ENCODE results near the gene ALDH16A1. TPM values are rescaled to one million over a fixed set of nuclear protein-coding genes. Genes with fewer than 3 reads are reported as not detected.

ALDH16A1 gene
- polyA plus RNA-seq, 1 donor (not counting 4 experiments of a cell fraction or from before 2014, with no cell fraction given): 7.1 TPM

DNA sequence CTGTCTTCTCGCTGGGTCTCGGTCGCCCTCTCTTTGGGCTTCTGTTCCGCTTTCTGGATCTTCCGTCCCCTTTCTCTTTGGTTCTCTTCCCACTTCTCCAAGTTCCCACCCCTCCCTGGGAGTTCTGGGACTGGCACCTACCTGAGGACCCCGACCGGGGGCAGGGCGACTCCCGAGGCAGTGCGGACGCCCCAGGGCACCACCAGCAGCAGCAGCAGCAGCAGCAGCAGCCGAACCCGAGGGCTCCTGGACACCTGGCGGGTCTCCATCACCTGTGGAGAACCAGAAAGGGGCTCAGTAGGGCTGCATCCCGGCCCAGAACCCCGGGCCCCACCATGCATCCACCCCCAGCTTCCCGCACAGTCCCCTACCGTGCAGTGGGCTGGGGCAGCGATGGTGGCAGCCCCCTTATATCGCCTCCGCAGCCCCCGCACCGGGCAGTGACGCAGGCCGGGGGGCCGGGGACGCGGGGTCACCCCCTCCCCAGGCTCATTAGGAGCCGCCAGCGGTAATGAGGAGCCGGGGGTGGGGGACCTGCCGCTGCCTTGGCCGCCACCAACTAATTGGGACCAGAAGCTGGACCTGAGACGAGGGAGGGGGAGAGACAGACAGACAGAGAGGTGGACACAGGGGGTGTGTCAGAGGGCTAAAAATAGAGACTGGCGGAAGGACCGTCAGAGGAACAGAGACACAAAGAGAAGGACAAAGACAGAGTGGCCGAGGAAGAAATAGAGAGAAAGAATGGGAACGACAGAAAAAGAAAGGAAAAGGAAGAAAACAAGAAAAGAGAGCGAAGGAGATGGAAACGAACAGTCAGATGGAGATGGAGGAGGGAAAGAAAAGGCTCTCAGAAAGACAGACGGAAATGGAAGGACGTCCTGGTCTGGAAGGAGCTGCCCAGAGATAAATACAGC lies 29.7 kb upstream of the ALDH16A1 start, which contains the start of gene PTH2:
Gene PTH2, minus strand, starts transcription at position 371 of the 914 bp plus-strand sequence. Its CDS starts 102 bp downstream, at position 269.
- dilution Hi-C loops (cut with MboI; ENCODE audit: extremely low pct_ligation_motif_present, low sequenced_read_pairs): no loop called here
- DNase-seq (ENCODE audit: low read depth, low spot score) (no peak), FAIRE-seq (no peak)
- no peak within 1 kb of the TSS for H3K4me3 ChIP-seq (ENCODE audit: control insufficient read depth in 2 of 3, extremely low read depth in 1 of 3, insufficient read depth in 2 of 3, low read depth in 1 of 3, low read length in 3 of 3)
- no peaks in the 10 kb centered on the region for H3K9me3 ChIP-seq (ENCODE audit: control insufficient read depth, low read depth, low read length)
- no peaks in the 10 kb centered on the region for H3K9me1 ChIP-seq (ENCODE audit: control insufficient read depth, extremely low read depth, insufficient read depth, low read length)
- H2AFZ ChIP-seq (ENCODE audit: control insufficient read depth, low read length): no peak within 1 kb of the TSS
- no peaks in the 10 kb centered on the region for H4K20me1 ChIP-seq (ENCODE audit: control insufficient read depth, extremely low read depth, insufficient read depth, low read length)
- peak within 1 kb of the TSS; percentile 40 for H3K4me2 ChIP-seq (ENCODE audit: control insufficient read depth, extremely low read depth, insufficient read depth, low read depth, low read length)
- H3K9ac ChIP-seq (ENCODE audit: control insufficient read depth, extremely low read depth, insufficient read depth, low read length): no peak within 1 kb of the TSS
- no peaks in the 10 kb centered on the region for H3K79me2 ChIP-seq (ENCODE audit: control insufficient read depth, insufficient read depth, low read length)
- TF ChIP-seq CTCF (optimal IDR thresholded peaks at IDR 0.05 in 1 of 3, IDR thresholded peaks at IDR 0.05 in 1 of 3, conservative IDR thresholded peaks at IDR 0.05 in 1 of 3; ENCODE audit: extremely low read depth in 1 of 3, insufficient read depth in 2 of 3, low read length in 3 of 3): no peak
- TF ChIP-seq EZH2 (IDR thresholded peaks at IDR 0.05; ENCODE audit: low read length): no peak
- peaks cover 4% of the 10 kb centered on the region for H3K4me1 ChIP-seq (ENCODE audit: control insufficient read depth, extremely low read depth, insufficient read depth, low read length)
- peaks cover 93% of the 10 kb centered on the region for H3K27me3 ChIP-seq (ENCODE audit: control insufficient read depth, extremely low read depth, insufficient read depth, low read length)
- H3K36me3 ChIP-seq (ENCODE audit: control insufficient read depth in 2 of 2, extremely low read depth in 1 of 2, insufficient read depth in 2 of 2, low read length in 2 of 2): no peaks in the 10 kb centered on the region
- no peak within 1 kb of the TSS for H3K27ac ChIP-seq (ENCODE audit: control insufficient read depth, insufficient read depth, low read length)

GRCh38 chr19:49423985-49424303 lies 29.1 kb upstream of the ALDH16A1 start:
- Histone ChIP-seq H3K9me1 (ENCODE audit: control insufficient read depth, extremely low read depth, insufficient read depth, low read length) (no peaks in the 10 kb centered on the region), H3K9ac (ENCODE audit: control insufficient read depth, extremely low read depth, insufficient read depth, low read length) (no peak overlapping the region), H3K4me2 (ENCODE audit: control insufficient read depth, extremely low read depth, insufficient read depth, low read depth, low read length) (no peak overlapping the region), H3K79me2 (ENCODE audit: control insufficient read depth, insufficient read depth, low read length) (no peaks in the 10 kb centered on the region), H3K27ac (ENCODE audit: control insufficient read depth, insufficient read depth, low read length) (no peak overlapping the region), H3K4me1 (ENCODE audit: control insufficient read depth, extremely low read depth, insufficient read depth, low read length) (peaks cover 7% of the 10 kb centered on the region), H4K20me1 (ENCODE audit: control insufficient read depth, extremely low read depth, insufficient read depth, low read length) (no peaks in the 10 kb centered on the region), H3K36me3 (ENCODE audit: control insufficient read depth in 2 of 2, extremely low read depth in 1 of 2, insufficient read depth in 2 of 2, low read length in 2 of 2) (no peaks in the 10 kb centered on the region), H2AFZ (ENCODE audit: control insufficient read depth, low read length) (no peak overlapping the region), H3K9me3 (ENCODE audit: control insufficient read depth, low read depth, low read length) (no peaks in the 10 kb centered on the region), H3K27me3 (ENCODE audit: control insufficient read depth, extremely low read depth, insufficient read depth, low read length) (peaks cover 95% of the 10 kb centered on the region), H3K4me3 (ENCODE audit: control insufficient read depth in 2 of 3, extremely low read depth in 1 of 3, insufficient read depth in 2 of 3, low read depth in 1 of 3, low read length in 3 of 3) (no peak overlapping the region)
- no peak for TF ChIP-seq CTCF (optimal IDR thresholded peaks at IDR 0.05 in 1 of 3, IDR thresholded peaks at IDR 0.05 in 1 of 3, conservative IDR thresholded peaks at IDR 0.05 in 1 of 3; ENCODE audit: extremely low read depth in 1 of 3, insufficient read depth in 2 of 3, low read length in 3 of 3)
- no peak for TF ChIP-seq EZH2 (IDR thresholded peaks at IDR 0.05; ENCODE audit: low read length)
- dilution Hi-C loops (cut with MboI; ENCODE audit: extremely low pct_ligation_motif_present, low sequenced_read_pairs): no loop called here
- FAIRE-seq (no peak), DNase-seq (ENCODE audit: low read depth, low spot score) (no peak)
